Bronchial epithelial cell (primary cell): ENCODE measurements around the gene BGN. TPM values are rescaled to one million over a fixed set of nuclear protein-coding genes. Genes with fewer than 3 reads are reported as not detected.

Experiments used
- DNase-seq: peaks from one replicate; pipeline ENCODE4 v3.0.0-alpha.2; 2010; ENCODE audit warnings: low read depth
- FAIRE-seq: peaks from 2 replicates; lab custom pipeline; 2011; peaks lifted over from hg19 to GRCh38; lab: Jason Lieb, UNC
- H3K27me3 ChIP-seq: 2 replicates; pipeline ENCODE4 v1.5.1; 2011; ENCODE audit warnings: low read length; ENCODE audit not compliant: control insufficient read depth, insufficient read depth
- H3K36me3 ChIP-seq: 2 replicates; pipeline ENCODE4 v1.5.1; 2011; ENCODE audit warnings: low read length; ENCODE audit not compliant: control insufficient read depth, insufficient read depth
- H3K4me3 ChIP-seq: 2 replicates; pipeline ENCODE4 v1.5.1; 2011; ENCODE audit warnings: mild to moderate bottlenecking, low read depth, low read length, control low read depth
- CTCF ChIP-seq: IDR thresholded peaks from 2 replicates; pipeline ENCODE4 v1.5.1; 2011; ENCODE audit warnings: mild to moderate bottlenecking, moderate library complexity, low read length, control low read depth, inconsistent platforms; ENCODE audit not compliant: insufficient read depth, severe bottlenecking
- total RNA-seq: library from RNA; depleted of rRNA; stranded (reverse); fragments of >200 nt; gene quantifications from 2 replicates; pipeline ENCODE4 v1.2.1, GENCODE V29; 2014

The BGN gene
- total RNA-seq, 1 donor from 2014 or later: 0.26 TPM

GRCh38 chrX:153526801-153527200, 32.0 kb downstream of the BGN start:
- Histone ChIP-seq H3K27me3 (peaks cover 2% of the 10 kb centered on the region), H3K36me3 (no peaks in the 10 kb centered on the region), H3K4me3 (no peak overlapping the region)
- no peak for FAIRE-seq
- no peak for TF ChIP-seq CTCF
- no peak for DNase-seq

GRCh38 chrX:153527208-153527607, 32.4 kb downstream of the BGN start:
- H3K27me3 ChIP-seq: peaks cover 2% of the 10 kb centered on the region
- no peak for TF ChIP-seq CTCF
- no peaks in the 10 kb centered on the region for H3K36me3 ChIP-seq
- no peak for DNase-seq
- no peak overlapping the region for H3K4me3 ChIP-seq
- no peak for FAIRE-seq

DNA sequence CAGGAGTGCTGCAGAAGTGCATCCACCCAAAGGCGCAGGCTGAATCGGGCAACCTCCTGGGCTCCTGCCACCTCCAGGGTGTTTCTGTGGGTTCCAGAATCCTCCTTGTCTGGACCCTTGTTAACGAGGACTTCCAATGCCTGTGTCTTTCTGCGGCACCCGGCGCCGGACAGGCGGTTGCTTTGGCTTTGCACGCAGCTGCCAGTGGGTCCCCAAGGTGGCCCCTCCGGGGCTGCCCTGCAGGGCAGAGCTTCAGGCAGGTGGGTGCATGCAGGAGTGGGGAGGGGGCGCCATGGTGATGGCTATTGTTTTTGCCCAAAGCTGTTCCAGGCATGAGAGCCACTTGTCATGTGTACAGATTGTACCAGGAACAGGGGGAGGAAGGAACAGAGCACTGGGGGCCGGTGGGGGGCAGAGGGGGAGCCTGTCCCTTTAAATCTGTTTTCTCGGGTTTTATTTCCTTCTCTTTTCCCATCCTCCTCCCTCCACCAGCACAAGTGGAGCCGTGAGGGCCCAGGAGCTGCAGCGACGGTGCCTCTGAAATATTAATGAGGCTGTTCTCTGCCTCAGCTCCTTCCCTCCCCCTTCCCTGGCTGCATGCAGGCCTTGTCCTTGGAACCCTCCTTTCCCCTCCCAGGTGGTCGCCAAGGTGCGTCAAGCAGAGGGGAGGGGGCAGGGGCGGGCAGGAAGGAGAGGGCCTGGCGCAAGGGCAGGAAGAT, 35.8 kb downstream of the BGN start:
- peaks cover 2% of the 10 kb centered on the region for H3K27me3 ChIP-seq
- FAIRE-seq (no peak), DNase-seq (no peak)
- no peaks in the 10 kb centered on the region for H3K36me3 ChIP-seq
- no peak for TF ChIP-seq CTCF
- H3K4me3 ChIP-seq: no peak overlapping the region

DNA sequence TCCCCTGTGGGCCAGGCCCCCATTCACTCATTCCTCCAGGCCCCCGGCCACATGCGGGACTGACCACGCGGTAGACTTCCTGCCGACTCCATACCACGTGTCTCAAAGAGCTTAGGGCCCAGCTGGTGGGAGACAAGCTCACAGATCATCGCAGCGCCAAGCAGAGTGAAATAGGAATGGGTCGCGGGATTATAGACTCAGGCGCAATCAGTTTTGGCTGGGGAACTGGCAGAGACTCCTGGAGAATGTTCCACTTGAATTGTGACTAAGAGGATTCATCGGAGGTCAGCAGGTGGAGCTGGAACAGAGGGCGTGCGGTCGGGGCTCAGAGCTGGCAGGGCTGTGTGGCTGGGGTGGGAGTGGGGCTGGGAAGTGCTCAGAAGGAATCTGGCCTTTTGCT, 38.3 kb downstream of the BGN start:
- DNase-seq (no peak), FAIRE-seq (no peak)
- peaks cover 2% of the 10 kb centered on the region for H3K27me3 ChIP-seq
- H3K36me3 ChIP-seq: no peaks in the 10 kb centered on the region
- no peak for TF ChIP-seq CTCF
- no peak overlapping the region for H3K4me3 ChIP-seq

DNA sequence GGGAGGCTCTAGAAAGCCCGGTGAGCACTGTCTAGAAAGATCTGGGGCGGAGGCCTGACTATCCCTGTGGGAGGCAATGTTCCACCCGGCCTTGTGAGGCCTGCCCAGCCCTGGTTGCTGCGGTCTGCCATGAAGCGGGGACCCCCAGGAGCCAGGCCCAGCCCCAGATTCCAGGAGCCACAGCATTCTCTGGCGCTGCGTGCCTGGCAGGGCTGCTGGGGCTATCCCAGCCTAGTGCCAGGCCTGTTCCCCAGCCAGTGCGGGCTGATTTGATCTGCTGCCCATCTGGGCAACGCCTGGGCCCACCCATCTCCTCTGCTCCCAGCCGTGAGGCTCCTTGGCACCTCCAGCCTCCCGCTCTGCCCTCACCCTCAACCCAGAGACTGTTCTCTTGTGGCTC, 42.3 kb downstream of the BGN start:
- TF ChIP-seq CTCF: no peak
- DNase-seq: no peak
- no peak for FAIRE-seq
- H3K4me3 ChIP-seq: no peak overlapping the region
- no peaks in the 10 kb centered on the region for H3K27me3 ChIP-seq
- H3K36me3 ChIP-seq: no peaks in the 10 kb centered on the region
